OCI-M1 (cell line): Measurements from ENCODE around the gene SETD3.
A peak's percentile ranks its signal among the peaks of the same experiment; 100 is the strongest.

ENCODE experiments used
- DNase-seq: peaks from one replicate; lab custom pipeline; 2025; lab: John Stamatoyannopoulos, UW

SETD3 gene

DNA sequence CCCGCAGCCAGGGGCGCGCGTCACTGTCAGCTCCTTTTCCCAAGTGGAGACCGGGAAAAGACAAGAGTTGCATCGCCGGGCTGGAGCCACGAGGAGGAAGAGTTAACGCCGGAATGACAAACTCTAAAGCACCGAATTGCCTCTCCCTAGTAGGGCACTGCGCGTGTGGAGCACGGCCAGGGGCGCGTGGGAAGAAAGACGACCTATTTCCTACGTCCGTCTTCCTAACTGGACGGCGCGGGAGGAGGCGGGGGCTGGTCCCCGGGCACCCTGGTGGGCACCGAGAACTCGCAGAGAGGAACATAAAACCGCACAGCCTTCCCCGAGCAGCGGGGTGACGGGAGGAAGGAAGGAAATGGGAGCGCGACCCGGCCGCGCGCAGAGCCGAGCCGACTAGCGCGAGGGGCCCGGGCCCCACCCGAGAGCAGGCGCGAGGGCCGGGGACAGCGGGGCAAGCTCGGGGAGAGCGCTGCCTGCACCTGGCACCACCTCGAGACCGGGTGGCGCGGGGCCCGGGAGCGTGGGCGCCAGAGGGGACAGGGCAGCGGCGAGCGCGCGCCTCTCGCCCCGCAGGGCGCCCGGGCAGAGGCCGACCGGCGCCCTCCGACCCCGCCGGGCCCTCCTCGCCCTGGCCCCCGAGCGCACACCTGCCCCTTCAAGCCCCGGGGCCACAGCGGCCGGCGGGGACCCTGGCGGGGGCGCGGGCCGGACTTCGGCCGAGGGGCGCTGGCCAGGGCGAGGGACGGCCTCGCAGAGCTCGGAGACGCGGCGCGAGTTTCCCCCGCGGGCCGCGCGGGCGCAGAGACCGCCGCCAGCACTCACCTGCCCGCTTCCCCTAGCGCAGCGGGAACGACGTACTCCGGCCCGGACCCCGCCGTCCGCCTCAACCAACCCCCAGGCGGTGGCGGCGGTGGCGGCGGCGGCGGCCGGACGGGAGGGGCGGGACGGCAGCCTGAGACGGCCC lies at the start of gene SETD3:
SETD3 (minus strand) TSS at position 954 of the 964 bp plus-strand sequence. CDS start 15,054 bp downstream, outside the sequence.
- DNase-seq: peak; percentile 43

DNA sequence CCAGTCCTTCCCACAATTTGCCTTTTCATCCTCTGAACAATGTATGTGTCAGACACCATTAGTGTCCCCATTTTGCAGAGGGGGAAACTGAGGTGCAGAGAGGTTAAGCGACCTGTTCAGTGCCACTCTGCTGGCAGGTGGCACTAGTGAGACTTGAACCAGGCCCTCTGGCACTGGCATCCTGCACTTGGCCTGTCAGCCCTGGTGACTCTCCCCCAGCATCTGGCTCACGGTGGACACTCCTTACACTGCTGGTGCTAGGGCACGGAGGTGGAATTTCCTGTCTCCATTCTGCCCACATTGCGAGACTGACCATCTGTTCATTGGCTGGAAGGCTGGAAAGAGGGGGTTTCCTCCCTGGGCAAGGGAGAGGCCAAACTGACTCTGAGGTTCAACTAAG lies 49.2 kb upstream of the SETD3 start:
- no peak for DNase-seq

DNA sequence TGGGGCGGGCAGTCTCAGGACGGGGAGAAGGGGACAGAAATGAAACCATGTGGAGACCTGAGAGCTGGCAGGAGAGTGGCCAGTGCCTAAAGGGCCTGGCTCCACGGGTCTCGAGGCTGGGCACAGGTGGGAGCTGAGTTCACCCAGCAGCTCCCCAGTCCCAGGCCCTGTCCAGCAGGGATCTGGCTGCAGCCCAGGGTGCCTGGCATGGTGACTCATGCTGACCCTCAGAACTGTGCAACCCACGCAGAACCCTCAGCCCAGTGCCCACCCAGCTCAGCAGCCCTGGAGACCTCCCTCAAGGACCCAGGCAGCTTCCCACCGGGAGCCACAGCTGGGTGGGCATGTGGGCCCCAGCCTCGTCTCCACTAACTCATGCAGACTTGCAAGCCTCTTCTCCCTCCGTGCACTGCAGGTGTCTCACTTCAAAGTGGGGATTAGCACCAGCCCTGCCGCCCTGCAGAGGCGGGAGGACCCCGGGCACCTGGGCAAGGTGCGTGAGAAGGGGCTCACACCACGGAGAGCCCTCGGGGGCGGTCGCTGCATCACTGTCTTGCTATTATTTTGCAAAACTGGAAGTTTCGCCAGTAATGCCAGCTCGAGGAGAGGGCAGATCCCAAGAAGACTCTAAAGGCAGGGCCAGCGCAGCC lies 46.9 kb upstream of the SETD3 start:
- DNase-seq: no peak

DNA sequence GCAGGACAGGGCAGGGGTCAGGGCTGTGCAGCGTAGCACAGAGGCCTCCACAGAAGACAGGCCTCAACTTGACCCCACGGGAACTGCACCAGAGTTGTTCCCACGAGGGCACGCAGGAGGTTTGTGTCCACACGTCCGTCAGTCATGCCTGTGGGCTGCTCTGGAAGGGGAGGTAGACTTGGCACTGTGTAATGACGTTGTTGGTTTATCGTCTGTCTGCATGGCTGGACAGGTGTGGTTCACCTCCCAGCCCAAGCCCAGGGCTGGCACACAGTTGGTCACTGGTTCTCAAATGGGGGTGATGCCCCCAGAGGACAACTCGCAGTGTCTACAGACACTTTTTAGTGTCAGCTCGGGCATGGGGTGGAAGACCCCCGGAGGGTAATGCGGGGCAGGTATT lies 46.4 kb upstream of the SETD3 start:
- DNase-seq: no peak

DNA sequence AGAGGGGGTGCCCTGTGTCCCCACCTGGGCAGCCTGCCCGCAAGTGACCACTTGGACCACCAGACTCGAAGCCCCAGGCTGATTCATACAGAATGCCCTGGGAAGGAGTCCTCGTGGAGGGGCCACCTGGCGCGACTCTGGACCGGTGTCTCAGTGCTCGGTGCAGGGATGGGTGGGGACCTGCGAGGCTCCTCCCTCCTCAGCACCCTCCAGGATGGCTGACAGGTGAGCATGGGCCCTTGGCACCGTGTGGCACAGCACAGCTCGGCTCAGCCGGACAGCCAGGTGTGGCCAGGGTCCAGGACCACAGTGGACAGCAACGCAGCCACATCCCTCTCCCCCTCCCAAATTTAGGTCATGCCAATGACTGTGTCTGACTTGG lies 45.0 kb upstream of the SETD3 start:
- no peak for DNase-seq

DNA sequence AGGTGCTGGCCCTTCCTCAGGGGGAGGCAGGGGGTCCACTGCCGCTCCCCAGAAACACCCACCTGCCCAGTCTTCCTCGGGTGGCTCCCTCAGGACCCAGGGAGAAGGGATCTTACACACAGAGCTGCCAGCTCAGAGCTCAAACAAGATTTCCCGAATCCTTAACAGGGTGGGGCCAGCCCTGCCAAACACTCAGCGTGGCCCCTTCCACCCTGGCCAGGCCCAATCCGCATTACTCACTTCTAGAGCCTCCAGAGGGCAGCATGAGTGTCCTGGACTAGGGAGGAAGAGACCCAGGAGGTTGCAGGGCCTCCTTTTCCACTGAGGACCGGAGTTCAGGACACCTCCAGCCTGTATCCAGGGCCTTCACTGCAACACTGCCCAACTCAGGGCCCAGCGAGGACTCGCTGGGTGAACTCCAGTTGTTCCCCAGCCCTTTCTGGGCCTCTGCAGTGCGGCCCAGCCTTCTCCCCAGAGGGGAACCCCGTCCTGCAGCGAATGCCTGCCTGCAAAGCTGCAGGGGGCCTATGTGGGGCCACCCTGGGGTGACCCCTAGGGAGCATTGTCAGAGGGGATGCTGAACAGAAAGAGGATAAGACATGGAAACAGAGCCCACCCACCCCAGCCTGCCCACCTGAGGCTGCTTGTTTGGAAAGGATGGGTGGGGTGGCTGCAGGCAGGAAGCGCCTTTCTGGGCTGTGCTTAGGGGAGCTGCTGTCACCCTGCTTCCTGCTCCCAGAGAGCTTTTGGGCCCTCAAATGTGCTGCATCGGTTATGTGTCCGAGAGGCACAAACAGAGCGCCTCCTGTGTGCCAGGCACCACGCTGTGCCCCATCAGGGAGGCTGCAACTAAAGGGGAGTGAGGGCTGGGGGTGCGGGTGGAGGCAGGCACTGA lies 44.4 kb upstream of the SETD3 start:
- peak; percentile 6 for DNase-seq

DNA sequence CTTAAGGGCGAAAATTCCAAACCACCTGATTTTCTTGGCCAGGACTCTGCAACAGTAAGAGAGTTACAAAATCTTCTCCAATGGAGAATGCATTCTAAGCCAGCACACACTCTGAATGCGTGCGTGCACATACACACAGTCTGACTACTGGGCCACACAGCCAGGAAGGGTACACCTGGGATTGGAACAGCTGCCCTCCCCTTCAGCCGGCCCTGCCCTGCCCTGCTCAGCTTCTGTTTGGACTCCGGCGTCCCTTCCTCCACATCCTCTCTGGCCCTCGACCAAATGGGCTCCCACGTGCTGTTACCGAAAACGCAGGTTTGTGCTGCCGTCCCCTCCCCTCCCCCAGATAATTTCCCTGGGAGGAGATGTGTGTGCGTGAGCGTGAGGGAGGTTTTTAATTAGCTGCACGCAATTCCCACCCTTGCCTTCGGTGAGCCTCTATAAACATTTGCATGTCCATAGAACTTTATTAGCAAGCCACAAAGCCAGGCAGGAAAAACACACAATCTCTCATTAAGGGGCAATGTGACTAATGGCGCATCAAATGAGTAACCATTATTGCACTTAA lies 43.5 kb upstream of the SETD3 start:
- no peak for DNase-seq

DNA sequence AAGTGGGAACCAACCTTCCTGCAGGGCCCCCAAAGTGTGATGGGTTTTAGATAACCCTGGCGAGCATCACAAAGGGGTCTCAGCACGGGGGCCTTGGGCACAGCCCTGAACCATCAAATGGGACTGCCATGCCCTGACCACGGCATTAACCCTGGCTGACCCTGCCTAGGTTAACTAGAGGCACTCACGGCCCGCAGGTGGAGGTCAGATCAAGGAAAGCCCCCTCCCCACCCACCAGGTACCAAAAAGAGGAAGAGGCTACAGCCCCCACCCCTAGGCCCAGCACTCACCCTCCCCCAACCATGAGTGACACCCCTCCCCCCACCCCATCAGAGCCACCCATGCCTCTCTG lies 43.0 kb upstream of the SETD3 start:
- DNase-seq: no peak

DNA sequence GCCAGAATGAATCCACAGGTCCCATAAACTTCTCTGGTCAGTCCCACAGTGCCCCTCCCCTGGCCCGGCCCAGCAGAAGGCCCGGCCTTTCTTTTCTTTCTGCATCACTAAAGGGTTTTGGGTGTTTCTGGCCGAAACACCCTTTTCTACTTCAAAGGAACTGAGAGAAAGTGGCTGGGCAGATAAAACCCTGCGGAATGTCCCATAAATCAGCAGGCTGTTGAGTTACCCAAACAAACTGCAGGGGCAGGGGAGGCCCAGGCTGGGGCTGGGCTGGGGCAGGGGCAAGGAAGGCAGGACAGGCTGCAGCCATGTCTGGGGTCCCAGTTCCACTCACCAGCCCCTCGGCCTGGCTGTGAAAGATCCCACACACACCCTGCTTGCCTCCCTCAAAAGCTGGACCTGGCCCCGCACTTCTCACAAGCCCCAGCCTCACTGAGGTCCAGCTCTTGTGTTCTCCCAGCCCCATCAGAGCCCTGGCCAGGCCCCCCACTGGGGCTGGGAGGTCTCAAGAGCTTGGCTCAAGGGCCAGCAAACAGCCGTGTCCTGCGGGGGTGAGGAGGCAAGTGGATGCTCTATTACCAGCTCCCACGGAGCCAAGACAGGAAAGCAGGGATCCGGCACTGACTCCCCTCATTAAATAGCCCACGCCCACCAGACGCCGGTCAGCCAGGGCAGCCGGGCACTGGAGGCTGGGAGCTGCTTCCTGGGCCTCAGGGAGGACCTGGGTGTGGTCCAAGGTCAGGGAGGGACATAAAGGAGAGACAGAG lies 42.5 kb upstream of the SETD3 start:
- DNase-seq: no peak

DNA sequence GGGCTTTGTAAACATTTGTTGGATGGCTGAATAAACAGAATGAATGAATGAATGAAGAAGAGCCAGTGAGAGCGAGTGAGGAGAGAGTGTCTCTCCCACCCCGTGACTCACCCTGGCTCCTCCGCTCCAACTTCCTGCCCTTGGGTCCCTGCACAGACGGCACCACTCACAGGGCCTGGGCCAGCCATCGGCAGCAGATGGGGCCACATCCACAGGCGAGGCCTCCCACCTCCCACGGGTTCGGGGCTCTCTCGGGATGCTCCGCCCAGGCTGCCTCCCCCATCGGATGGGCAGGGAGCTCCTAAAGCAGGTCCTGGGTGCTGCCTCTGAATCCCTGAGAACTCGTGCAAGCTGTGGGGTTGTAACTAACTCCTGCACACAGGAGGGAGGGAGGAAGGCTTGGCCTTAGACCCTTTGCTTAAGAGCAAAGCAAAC lies 41.8 kb upstream of the SETD3 start:
- DNase-seq: no peak

DNA sequence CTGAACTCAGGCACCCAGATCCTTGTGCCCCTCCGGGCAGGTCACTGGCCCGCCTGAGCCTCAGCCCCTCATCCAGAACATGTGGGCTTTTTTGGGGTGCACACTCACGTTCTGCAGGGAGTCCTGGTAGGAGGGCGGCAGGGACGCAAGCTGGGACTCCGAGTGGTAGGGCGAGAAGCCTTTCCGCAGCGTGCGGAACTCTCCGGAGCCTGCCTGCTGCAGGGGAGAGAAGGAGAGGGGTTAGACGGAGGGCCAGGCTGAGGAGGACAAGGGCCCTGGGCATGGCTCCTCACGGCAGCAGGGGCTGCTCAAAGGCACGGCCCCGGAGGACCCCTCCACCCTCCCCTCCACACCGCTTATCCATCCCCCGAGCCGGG lies 41.4 kb upstream of the SETD3 start:
- no peak for DNase-seq

DNA sequence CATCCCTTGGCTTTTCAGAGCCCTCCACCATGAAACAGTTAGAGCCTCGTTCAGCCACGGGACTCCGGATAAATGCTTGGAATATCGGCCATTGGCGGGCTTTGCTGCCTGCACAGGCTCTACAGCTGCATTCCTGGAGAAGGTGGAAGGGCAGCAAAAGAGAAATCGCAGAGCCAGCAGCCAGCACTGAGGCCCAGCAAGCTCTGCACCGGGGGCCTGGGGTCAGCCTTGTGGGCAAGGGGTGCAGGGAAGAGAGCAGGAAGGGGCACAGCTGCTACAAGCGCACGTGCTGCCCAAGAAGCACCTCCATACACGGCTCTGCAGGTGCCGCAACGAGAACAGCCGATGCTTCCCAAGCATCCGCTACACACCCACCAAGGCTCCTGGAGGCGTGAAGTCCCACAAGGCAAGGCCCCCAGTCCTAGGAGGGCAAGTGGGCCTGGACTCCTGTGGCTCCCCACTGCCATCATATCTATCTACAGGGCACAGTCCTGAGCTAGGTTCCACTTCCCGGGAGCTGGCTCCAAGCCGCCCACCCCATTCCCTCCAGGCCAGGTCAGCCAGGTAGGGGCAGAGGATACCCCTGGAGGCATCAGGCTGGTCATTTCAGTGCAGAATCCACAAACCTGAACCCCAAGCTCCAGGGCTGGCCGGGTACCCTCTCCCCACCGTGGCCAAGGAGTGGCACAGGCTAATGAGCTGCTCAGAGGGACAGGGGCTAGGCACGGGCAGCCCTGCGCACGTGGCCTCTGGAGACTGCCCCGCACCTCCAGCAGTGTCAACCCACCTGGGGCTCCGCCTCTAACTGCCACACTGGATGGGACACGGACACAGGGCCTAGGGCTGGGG lies 40.7 kb upstream of the SETD3 start:
- DNase-seq: no peak

DNA sequence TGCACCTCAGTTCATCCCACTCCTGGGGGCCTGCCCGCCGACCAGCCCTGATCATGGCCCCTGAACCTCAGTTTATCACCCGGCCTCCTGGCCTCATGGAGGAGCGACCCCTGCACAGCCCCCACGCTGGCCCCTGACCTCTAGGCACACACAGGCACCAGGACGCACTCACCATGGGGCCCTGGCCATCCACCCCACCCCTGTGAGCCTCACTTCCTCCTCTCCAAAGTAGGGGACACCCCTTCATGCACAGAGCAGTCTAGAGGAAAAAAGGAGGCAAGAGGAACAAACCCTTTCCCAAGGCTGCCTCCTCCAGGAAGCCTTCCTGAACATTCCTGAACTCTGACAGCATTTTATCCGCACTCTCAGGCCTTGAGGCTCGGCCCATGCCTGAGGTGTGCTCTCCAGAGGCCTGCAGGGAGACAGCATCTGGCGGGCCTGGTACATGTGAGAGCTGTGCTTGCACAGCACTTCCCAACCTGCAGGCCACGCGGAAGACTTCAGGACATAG lies 40.0 kb upstream of the SETD3 start:
- DNase-seq: no peak

DNA sequence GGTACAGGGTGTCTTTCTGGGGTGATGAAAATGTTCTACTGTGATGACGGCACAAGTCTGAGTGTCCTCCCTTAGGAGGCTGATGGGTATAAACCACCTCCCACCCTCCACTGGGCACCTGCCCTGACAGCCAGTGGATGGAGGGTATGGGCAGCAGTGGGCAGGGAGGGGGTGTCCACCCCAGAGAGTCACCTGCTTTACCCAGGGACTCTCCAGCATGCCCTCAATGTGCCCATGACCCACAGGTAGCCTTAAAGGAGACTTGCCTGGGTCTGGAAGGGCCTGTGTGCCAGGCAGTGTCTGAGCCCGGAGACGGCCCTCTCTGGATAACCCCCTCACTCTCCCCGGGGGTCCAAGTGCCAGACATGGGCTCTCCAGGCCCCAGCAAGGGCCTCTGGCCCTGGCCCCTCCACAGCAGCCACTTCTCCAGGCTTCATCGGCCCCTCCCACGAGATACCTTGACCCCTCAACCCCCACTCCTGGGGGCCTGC lies 39.3 kb upstream of the SETD3 start:
- DNase-seq: no peak

DNA sequence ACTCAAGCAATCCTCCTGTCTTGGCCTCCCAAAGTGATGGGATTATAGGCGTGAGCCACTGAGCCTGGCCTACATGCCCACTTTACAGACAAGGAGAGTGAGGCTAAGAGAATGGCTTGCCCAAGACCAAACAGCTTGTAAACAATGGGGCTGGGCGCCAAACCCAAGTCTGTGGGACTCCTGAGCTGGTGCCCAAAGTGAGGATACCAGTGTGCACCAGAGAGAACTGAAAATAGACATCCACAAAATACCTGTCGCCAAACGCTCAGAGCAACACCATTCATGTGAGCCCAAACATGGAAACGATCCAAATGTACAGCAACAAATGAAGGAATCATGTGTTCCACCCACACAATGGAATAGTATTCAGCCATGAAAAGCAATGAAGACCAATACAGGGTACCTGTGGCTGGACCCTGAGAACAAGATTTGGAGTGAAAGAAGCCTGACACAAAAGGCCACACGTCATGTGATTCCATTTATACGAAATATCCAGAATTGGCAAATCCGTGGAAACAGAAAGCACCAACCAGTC lies 38.8 kb upstream of the SETD3 start:
- no peak for DNase-seq

DNA sequence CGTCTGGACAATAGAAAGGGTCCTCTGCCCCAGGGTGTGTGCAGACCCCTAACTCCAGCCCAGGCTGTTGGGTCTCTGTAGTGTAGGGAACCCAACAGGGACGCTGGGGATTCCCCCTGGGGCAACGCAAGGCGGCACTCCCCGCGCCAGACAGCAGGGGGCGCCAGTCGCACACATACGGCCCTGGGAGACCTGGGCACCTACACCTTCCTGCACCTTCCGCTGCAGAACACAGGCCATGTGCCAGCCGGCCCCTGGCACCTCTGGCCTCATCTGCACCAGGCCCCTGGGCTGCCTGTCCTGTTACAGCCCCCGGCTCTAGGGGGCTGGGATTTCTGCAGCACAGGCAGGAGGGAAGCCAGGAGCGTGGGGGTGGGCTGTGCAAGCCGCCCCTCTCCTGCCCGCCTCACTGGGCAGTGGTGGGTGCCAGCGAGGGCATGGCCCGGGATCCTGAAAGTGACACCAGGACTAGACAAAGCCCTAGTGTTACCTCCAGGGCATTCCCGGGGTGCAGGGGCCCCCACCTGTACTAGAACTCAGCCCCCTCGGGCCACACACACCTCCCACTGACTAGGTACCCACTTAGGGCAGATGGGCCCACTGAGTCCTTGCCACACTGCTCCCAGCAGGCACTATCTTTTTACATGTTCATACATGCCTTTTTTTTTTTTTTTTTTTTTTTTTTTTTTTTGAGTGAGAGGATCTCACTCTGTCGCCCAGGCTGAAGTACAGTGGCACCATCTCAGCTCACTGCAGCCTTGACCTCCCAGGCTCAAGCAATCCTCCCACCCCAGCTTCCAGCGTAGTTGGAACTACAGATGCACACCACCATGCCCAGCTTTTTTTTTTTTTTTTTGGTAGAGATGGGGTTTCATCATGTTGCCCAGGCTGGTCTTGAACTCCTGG lies 38.0 kb upstream of the SETD3 start:
- DNase-seq: peak; percentile 64

DNA sequence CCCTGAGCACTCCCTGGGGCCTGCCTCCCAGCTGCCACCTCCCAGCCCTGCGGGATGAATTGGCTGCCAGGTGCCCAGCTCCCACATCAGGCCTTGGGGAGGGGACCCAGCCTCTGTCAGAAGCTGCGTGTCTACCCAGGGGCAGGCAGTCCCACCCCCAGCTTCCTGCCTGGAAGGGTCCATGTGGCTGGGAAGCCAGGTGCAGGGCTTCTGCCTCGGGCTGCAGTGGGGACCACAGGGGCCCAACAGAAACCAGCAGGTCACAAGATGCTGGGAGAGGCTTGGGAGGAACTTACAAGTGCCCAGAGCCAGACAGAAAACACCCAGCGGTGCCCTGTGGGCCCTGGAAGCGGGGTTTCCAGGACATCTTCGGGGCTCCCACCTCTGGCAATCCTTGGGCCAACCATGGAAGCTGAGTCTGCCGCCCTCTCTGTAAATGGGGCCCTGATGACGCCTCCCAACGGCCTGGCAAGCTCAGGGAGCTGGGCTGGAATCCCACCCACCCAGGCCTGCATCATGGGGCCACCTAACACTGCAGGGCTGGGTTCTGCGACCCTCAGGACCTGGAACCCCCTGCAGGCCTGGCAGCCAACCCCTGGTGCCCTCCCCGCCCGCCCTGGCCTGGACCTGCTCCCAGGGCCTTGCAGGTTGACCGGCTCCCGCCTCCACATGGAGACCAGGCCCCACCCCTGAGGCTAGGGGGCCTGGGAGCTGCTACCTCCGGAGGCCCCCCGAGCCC lies 37.2 kb upstream of the SETD3 start:
- DNase-seq: no peak
